Endothelial cell of umbilical vein (primary cell): ENCODE measurements around the gene FOCAD.

Source experiments
- CTCF ChIP-seq, 2 donors: IDR thresholded peaks; 1 replicate in 1 of 2; 2 replicates in 1 of 2; pipeline ENCODE4 v1.5.1; 2011; ENCODE audit warnings: low read length in 2 of 2, mild to moderate bottlenecking in 2 of 2, moderate library complexity in 2 of 2, control low read depth in 1 of 2, inconsistent platforms in 1 of 2, low read depth in 1 of 2; ENCODE audit not compliant: insufficient read depth in 1 of 2; ENCODE audit errors: extremely low read depth in 1 of 2
- FOS ChIP-seq: IDR thresholded peaks from 2 replicates; pipeline ENCODE4 v1.6.1; 2011; ENCODE audit warnings: mild to moderate bottlenecking, low read length, moderate library complexity, borderline replicate concordance; ENCODE audit not compliant: insufficient read depth
- MAX ChIP-seq: IDR thresholded peaks from 2 replicates; pipeline ENCODE4 v1.6.1; 2011; ENCODE audit not compliant: insufficient read depth, insufficient read length

GRCh38 chr9:20884985-20885593 is 201.0 kb downstream of the FOCAD start:
- TF ChIP-seq FOS = no peak
- TF ChIP-seq CTCF (IDR thresholded peaks at IDR 0.05; ENCODE audit: extremely low read depth in 1 of 2, insufficient read depth in 1 of 2, low read depth in 1 of 2, low read length in 2 of 2) = peak; percentile 44 to 59
- no peak for TF ChIP-seq MAX
